IMR-90 (cell line): Measurements from ENCODE around the gene ADGRD1. TPM values are rescaled to one million over a fixed set of nuclear protein-coding genes. Genes with fewer than 3 reads are reported as not detected.

Source experiments
- ATAC-seq: fragments of 200-7000 bp; cut with Tn5 transposase; 2 replicates; pipeline ENCODE4 v1.9.1; 2020; ENCODE audit warnings: low read depth, mild to moderate bottlenecking, moderate library complexity
- BruUV-seq: library from RNA; stranded (reverse); fragments of 400-500 nt; replicated peaks from 2 replicates; lab custom pipeline; 2021; lab: Mats Ljungman, UMichigan
- CTCF ChIA-PET: fragments of 300-600 bp; formaldehyde crosslinking; extraction: SDS; loops from one replicate; lab custom pipeline; 2021; ENCODE audit warnings: antibody characterized with exemption; lab: Yijun Ruan, JAX
- POLR2A ChIA-PET: fragments of 300-600 bp; sonication (Branson Sonifier 250); formaldehyde crosslinking; loops from one replicate; lab custom pipeline; 2022; ENCODE audit warnings: antibody characterized with exemption; ENCODE audit not compliant: unreplicated experiment; lab: Charles Lee
- DNase-seq: peaks from one replicate; pipeline ENCODE4 v3.0.0; 2013
- H2AFZ ChIP-seq: replicated peaks from 2 replicates; pipeline ENCODE3; 2013; ENCODE audit warnings: low read length, mild to moderate bottlenecking; ENCODE audit not compliant: poor library complexity
- H2AK5ac ChIP-seq: 2 replicates; pipeline ENCODE4 v1.6.1; 2013; ENCODE audit warnings: low read depth, low read length, inconsistent platforms
- H2AK9ac ChIP-seq: replicated peaks from 2 replicates; pipeline ENCODE3; 2013; ENCODE audit warnings: mild to moderate bottlenecking, low read depth, low read length, moderate library complexity; ENCODE audit not compliant: poor library complexity
- H2BK120ac ChIP-seq: 2 replicates; pipeline ENCODE4 v1.6.1; 2013; ENCODE audit warnings: low read depth, low read length, inconsistent platforms
- H2BK15ac ChIP-seq: 3 replicates; pipeline ENCODE4 v1.6.1; 2013; ENCODE audit warnings: low read depth, low read length, inconsistent platforms
- H2BK20ac ChIP-seq: 2 replicates; pipeline ENCODE4 v1.6.1; 2013; ENCODE audit warnings: low read depth, mild to moderate bottlenecking, inconsistent platforms, low read length, moderate library complexity
- H2BK5ac ChIP-seq: 2 replicates; pipeline ENCODE4 v1.6.1; 2013; ENCODE audit warnings: mild to moderate bottlenecking, low read depth, low read length, inconsistent platforms; ENCODE audit not compliant: poor library complexity, severe bottlenecking
- H3K14ac ChIP-seq: replicated peaks from 2 replicates; pipeline ENCODE4 v1.6.1; 2013; ENCODE audit warnings: low read depth, low read length, inconsistent platforms
- H3K18ac ChIP-seq: 2 replicates; pipeline ENCODE4 v1.6.1; 2013; ENCODE audit warnings: low read depth, low read length, control low read depth
- H3K23ac ChIP-seq: 2 replicates; pipeline ENCODE4 v1.6.1; 2013; ENCODE audit warnings: low read depth, low read length, inconsistent platforms
- H3K27ac ChIP-seq: 2 replicates; pipeline ENCODE4 v1.5.1; 2013; ENCODE audit warnings: mild to moderate bottlenecking, control low read depth, low read length; ENCODE audit not compliant: insufficient read depth
- H3K27me3 ChIP-seq: 2 replicates; pipeline ENCODE4 v1.6.1; 2013; ENCODE audit warnings: low read length; ENCODE audit not compliant: control insufficient read depth, insufficient read depth
- H3K36me3 ChIP-seq: 2 replicates; pipeline ENCODE4 v1.6.1; 2013; ENCODE audit warnings: low read length, mixed read lengths; ENCODE audit not compliant: control insufficient read depth, insufficient read depth
- H3K4ac ChIP-seq: 2 replicates; pipeline ENCODE4 v1.6.1; 2013; ENCODE audit warnings: low read depth, low read length, inconsistent platforms
- H3K4me1 ChIP-seq: 2 replicates; pipeline ENCODE4 v1.6.1; 2013; ENCODE audit warnings: low read length, mixed read lengths; ENCODE audit not compliant: control insufficient read depth, insufficient read depth
- H3K4me2 ChIP-seq: 2 replicates; pipeline ENCODE4 v1.6.1; 2013; ENCODE audit warnings: low read depth, mild to moderate bottlenecking, control low read depth, low read length, moderate library complexity
- H3K4me3 ChIP-seq: 2 replicates; pipeline ENCODE4 v1.5.1; 2013; ENCODE audit warnings: low read depth, mild to moderate bottlenecking, control low read depth, low read length, moderate library complexity; ENCODE audit not compliant: insufficient read depth
- H3K56ac ChIP-seq: 2 replicates; pipeline ENCODE4 v1.6.1; 2013; ENCODE audit warnings: low read length, inconsistent platforms; ENCODE audit not compliant: insufficient read depth; ENCODE audit errors: extremely low read depth
- H3K79me1 ChIP-seq, 2 experiments: 2 replicates each; pipeline ENCODE4 v1.6.1; 2013; ENCODE audit warnings: low read length in 2 of 2, inconsistent platforms in 1 of 2, low read depth in 1 of 2
- H3K9ac ChIP-seq: 2 replicates; pipeline ENCODE4 v1.6.1; 2013; ENCODE audit warnings: low read depth, low read length, control low read depth
- H3K9me1 ChIP-seq: 2 replicates; pipeline ENCODE4 v1.6.1; 2013; ENCODE audit warnings: low read length, inconsistent platforms; ENCODE audit not compliant: insufficient read depth
- H3K9me3 ChIP-seq: 2 replicates; pipeline ENCODE4 v1.6.1; 2013; ENCODE audit warnings: low read length; ENCODE audit not compliant: control insufficient read depth, insufficient read depth
- H4K20me1 ChIP-seq: 2 replicates; pipeline ENCODE4 v1.6.1; 2013; ENCODE audit warnings: low read length, inconsistent platforms; ENCODE audit not compliant: insufficient read depth
- H4K5ac ChIP-seq: 2 replicates; pipeline ENCODE4 v1.6.1; 2013; ENCODE audit warnings: mild to moderate bottlenecking, low read depth, low read length, control low read depth
- H4K8ac ChIP-seq, 2 experiments: 2 replicates each; pipeline ENCODE4 v1.6.1; 2013; ENCODE audit warnings: low read depth in 2 of 2, low read length in 2 of 2, control low read depth in 1 of 2, inconsistent platforms in 1 of 2
- H4K91ac ChIP-seq: 2 replicates; pipeline ENCODE4 v1.6.1; 2013; ENCODE audit warnings: low read depth, low read length, inconsistent platforms; ENCODE audit not compliant: insufficient read depth
- BHLHE40 ChIP-seq: fragments of 150-350 bp; IDR thresholded peaks from 2 replicates; pipeline ENCODE4 v1.6.1; 2016; ENCODE audit warnings: mild to moderate bottlenecking, low read depth, low read length
- CEBPB ChIP-seq: IDR thresholded peaks from 2 replicates; pipeline ENCODE4 v1.6.1; 2012; ENCODE audit warnings: low read depth, low read length, improper control_type of control experiment
- CHD1 ChIP-seq: IDR thresholded peaks from 2 replicates; pipeline ENCODE4 v1.6.1; 2012; ENCODE audit warnings: low read depth, low read length, improper control_type of control experiment
- ELK1 ChIP-seq: fragments of 150-350 bp; IDR thresholded peaks from 2 replicates; pipeline ENCODE4 v1.6.1; 2016; ENCODE audit warnings: low read depth, mild to moderate bottlenecking, low read length, moderate library complexity, borderline replicate concordance
- MAFK ChIP-seq: IDR thresholded peaks from 2 replicates; pipeline ENCODE4 v1.6.1; 2012; ENCODE audit warnings: low read depth, low read length, improper control_type of control experiment
- MAZ ChIP-seq: IDR thresholded peaks from 2 replicates; pipeline ENCODE4 v1.6.1; 2012; ENCODE audit warnings: low read depth, mild to moderate bottlenecking, low read length, improper control_type of control experiment, moderate library complexity, borderline replicate concordance
- MXI1 ChIP-seq: IDR thresholded peaks from 2 replicates; pipeline ENCODE4 v1.6.1; 2012; ENCODE audit warnings: low read depth, mild to moderate bottlenecking, low read length, moderate library complexity, borderline replicate concordance
- NFE2L2 ChIP-seq: fragments of 150-350 bp; IDR thresholded peaks from 2 replicates; pipeline ENCODE4 v1.6.1; 2016; ENCODE audit warnings: low read depth, mild to moderate bottlenecking, low read length
- POLR2A ChIP-seq: IDR thresholded peaks from 2 replicates; pipeline ENCODE4 v1.6.1; 2012; ENCODE audit warnings: mild to moderate bottlenecking, low read depth, low read length
- RAD21 ChIP-seq: IDR thresholded peaks from 2 replicates; pipeline ENCODE4 v1.6.1; 2012; ENCODE audit warnings: low read length, improper control_type of control experiment
- RCOR1 ChIP-seq: IDR thresholded peaks from 2 replicates; pipeline ENCODE4 v1.6.1; 2012; ENCODE audit warnings: mild to moderate bottlenecking, low read length, improper control_type of control experiment; ENCODE audit not compliant: insufficient replicate concordance
- RFX5 ChIP-seq: IDR thresholded peaks from 2 replicates; pipeline ENCODE4 v1.8.0; 2012; ENCODE audit warnings: low read depth, mild to moderate bottlenecking, low read length, moderate library complexity
- SMC3 ChIP-seq: fragments of 150-350 bp; IDR thresholded peaks from 2 replicates; pipeline ENCODE4 v1.6.1; 2016; ENCODE audit warnings: low read depth, mild to moderate bottlenecking, antibody characterized with exemption, low read length, moderate library complexity
- USF2 ChIP-seq: fragments of 150-350 bp; IDR thresholded peaks from 2 replicates; pipeline ENCODE4 v1.6.1; 2017; ENCODE audit warnings: mild to moderate bottlenecking, antibody characterized with exemption, low read length, low read depth
- WGBS, 2 experiments: methylation state at CpG; one replicate each; pipeline versions ENCODE4 v1.1.5 to v1.1.7; 2013; ENCODE audit warnings: missing lambda C conversion rate in 2 of 2; ENCODE audit not compliant: insufficient read length in 1 of 2; ENCODE audit errors: extremely low coverage in 2 of 2; 5-methylcytosine and 5-hydroxymethylcytosine counted together
- dilution Hi-C: fragments of 300-500 bp; cut with HindIII; formaldehyde crosslinking; loops from one replicate; pipeline ENCODE4 v1.14.3; 2018; ENCODE audit warnings: low sequenced_read_pairs; ENCODE audit not compliant: unreplicated experiment
- in situ Hi-C: fragments of 300-500 bp; cut with MboI; formaldehyde crosslinking; loops from 3 replicates; pipeline ENCODE4 v1.14.3; 2019; ENCODE audit warnings: low sequenced_read_pairs, inconsistent platforms, mixed read lengths
- intact Hi-C: fragments of 100-400 bp; cut with micrococcal nuclease; formaldehyde crosslinking; loops from 2 replicates; pipeline ENCODE4 v1.10.0; 2022
- polyA plus RNA-seq, 3 experiments: library from polyadenylated mRNA; depleted of rRNA; stranded (reverse); fragments of >200 nt; gene quantifications; 2 replicates each; pipeline ENCODE4 v1.2.3, GENCODE V29; 2012; ENCODE audit warnings: low replicate concordance in 1 of 3
- total RNA-seq: library from RNA; depleted of rRNA; stranded (reverse); fragments of >200 nt; gene quantifications from 2 replicates; pipeline ENCODE4 v1.2.3, GENCODE V29; 2012
- TF ChIP-seq, protein P1 (sequence below): conservative IDR thresholded peaks from 2 replicates; pipeline ENCODE4 v1.5.1; 2012; ENCODE audit warnings: mild to moderate bottlenecking, low read depth, low read length, improper control_type of control experiment

ADGRD1 gene
- total and polyA plus RNA-seq, 2 of the 4 experiments (the other 2 are of a cell fraction) = not detected

- DNase-seq (no peak), ATAC-seq (no peak)
- WGBS, 2 experiments = 89% methylated on average over 15 of the region's 32 CpGs; no CpG with 5 or more reads in 1 of the 2 experiments
- Histone ChIP-seq H2AK5ac (no peak overlapping the region), H3K4me2 (no peak overlapping the region), H3K23ac (no peak overlapping the region), H2BK120ac (no peak overlapping the region), H3K4me1 (no peaks in the 10 kb centered on the region), H3K18ac (no peak overlapping the region), H2BK5ac (no peak overlapping the region), H3K56ac (no peak overlapping the region), H4K5ac (no peak overlapping the region), H3K27ac (no peak overlapping the region), H3K27me3 (no peaks in the 10 kb centered on the region), H3K9ac (no peak overlapping the region), H2AFZ (no peak overlapping the region), H3K36me3 (no peaks in the 10 kb centered on the region), H2BK20ac (no peak overlapping the region), H3K14ac (no peak overlapping the region), H3K4me3 (no peak overlapping the region), H3K9me3 (peaks cover 29% of the 10 kb centered on the region), H4K20me1 (no peaks in the 10 kb centered on the region), H4K8ac (no peak overlapping the region), H3K79me1 (no peaks in the 10 kb centered on the region), H3K9me1 (no peaks in the 10 kb centered on the region), H4K91ac (no peak overlapping the region), H3K4ac (no peak overlapping the region), H2AK9ac (no peak overlapping the region), H2BK15ac (no peak overlapping the region)
- intact Hi-C loops (no loop called here), dilution Hi-C loops (no loop called here), in situ Hi-C loops (no loop called here)
- BruUV-seq = no TSS peak
- CTCF ChIA-PET = no interaction called here
- POLR2A ChIA-PET = no interaction called here
- no peak for TF ChIP-seq MXI1
- TF ChIP-seq MAFK = no peak
- no peak for TF ChIP-seq BHLHE40
- no peak for TF ChIP-seq ELK1
- no peak for TF ChIP-seq RFX5
- TF ChIP-seq CHD1 = no peak
- TF ChIP-seq MAZ = no peak
- TF ChIP-seq USF2 = no peak
- TF ChIP-seq, protein P1, sequence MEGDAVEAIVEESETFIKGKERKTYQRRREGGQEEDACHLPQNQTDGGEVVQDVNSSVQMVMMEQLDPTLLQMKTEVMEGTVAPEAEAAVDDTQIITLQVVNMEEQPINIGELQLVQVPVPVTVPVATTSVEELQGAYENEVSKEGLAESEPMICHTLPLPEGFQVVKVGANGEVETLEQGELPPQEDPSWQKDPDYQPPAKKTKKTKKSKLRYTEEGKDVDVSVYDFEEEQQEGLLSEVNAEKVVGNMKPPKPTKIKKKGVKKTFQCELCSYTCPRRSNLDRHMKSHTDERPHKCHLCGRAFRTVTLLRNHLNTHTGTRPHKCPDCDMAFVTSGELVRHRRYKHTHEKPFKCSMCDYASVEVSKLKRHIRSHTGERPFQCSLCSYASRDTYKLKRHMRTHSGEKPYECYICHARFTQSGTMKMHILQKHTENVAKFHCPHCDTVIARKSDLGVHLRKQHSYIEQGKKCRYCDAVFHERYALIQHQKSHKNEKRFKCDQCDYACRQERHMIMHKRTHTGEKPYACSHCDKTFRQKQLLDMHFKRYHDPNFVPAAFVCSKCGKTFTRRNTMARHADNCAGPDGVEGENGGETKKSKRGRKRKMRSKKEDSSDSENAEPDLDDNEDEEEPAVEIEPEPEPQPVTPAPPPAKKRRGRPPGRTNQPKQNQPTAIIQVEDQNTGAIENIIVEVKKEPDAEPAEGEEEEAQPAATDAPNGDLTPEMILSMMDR = no peak
- TF ChIP-seq NFE2L2 = no peak
- TF ChIP-seq SMC3 = no peak
- TF ChIP-seq RAD21 = no peak
- no peak for TF ChIP-seq POLR2A
- TF ChIP-seq CEBPB = no peak
- no peak for TF ChIP-seq RCOR1
These were observed 40.3 kb downstream of the ADGRD1 start for GRCh38 chr12:130993759-130994670.
